ENCODE data around the gene PRR33. TPM values are rescaled to one million over a fixed set of nuclear protein-coding genes. Genes with fewer than 3 reads are reported as not detected.

Gene PRR33
- total and polyA plus RNA-seq, 2 donors (not counting 3 experiments of a cell fraction or from before 2014, with no cell fraction given): not detected

DNA sequence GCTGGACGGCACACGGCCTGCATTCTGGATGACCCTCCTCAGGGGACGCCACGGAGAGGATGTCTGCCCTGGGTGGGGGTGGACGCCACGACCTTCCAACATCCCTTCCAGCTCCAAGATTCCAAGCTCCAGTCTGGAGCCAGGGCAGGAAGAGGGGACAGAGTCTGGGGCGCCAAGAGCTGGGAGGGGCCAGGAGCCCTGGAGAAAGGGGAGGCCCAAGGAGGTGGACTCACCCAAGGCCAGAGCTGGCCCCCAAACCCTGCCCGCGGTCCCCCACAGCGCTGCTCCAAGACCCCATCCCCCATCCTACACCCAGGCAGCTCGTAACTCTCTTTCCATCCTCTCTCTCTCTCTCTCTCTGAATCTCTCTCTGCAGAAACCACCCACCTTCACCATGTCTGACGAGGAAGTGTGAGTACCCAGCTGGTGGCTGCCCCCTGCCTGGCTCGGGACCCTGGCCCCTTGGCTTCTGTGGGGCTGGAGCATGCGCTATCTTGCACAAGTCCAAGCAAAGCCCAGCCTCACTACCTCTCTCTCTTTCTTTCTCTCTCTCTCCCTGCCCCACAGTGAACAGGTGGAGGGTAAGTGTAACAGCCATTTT lies 30.9 kb upstream of the PRR33 start:
- Histone ChIP-seq H3K9ac (replicated peaks; ENCODE audit: extremely low read depth, insufficient read depth, low read length) (no peak overlapping the region), H3K27ac (ENCODE audit: insufficient read depth, low read depth, low read length) (no peak overlapping the region), H3K79me2 (ENCODE audit: control insufficient read depth, insufficient read depth, low read length) (no peaks in the 10 kb centered on the region), H3K4me3 (replicated peaks in 1 of 3; ENCODE audit: insufficient read depth in 1 of 3, low read depth in 1 of 3, low read length in 3 of 3) (no peak overlapping the region), H3K9me3 (replicated peaks; ENCODE audit: control insufficient read depth, insufficient read depth, low read length) (no peaks in the 10 kb centered on the region), H3K9me1 (replicated peaks; ENCODE audit: control insufficient read depth, extremely low read depth, insufficient read depth, low read length) (no peaks in the 10 kb centered on the region), H2AFZ (ENCODE audit: low read depth, low read length) (no peak overlapping the region), H3K36me3 (ENCODE audit: control insufficient read depth in 2 of 2, extremely low read depth in 1 of 2, insufficient read depth in 2 of 2, low read length in 2 of 2) (no peaks in the 10 kb centered on the region), H3K4me2 (ENCODE audit: insufficient read depth, low read length) (no peak overlapping the region), H3K4me1 (ENCODE audit: control insufficient read depth, extremely low read depth, insufficient read depth, low read length) (no peaks in the 10 kb centered on the region), H3K27me3 (ENCODE audit: control insufficient read depth in 2 of 2, insufficient read depth in 2 of 2, low read length in 2 of 2) (no peaks in the 10 kb centered on the region), H4K20me1 (replicated peaks; ENCODE audit: control insufficient read depth, extremely low read depth, insufficient read depth, low read length) (no peaks in the 10 kb centered on the region)
- FAIRE-seq (no peak), DNase-seq (ENCODE audit: low read depth, low spot score) (no peak)
- ChIA-PET POLR2A (no interaction called here), CTCF (interaction anchor here (1.0 to 2.3 kb wide), 6 partner anchors 20 to 270 kb away, joined by 3 to 20 read pairs (median 6); no protein-coding TSS in a partner anchor)
- BruUV-seq (replicated peaks): no TSS peak
- dilution Hi-C loops (cut with MboI; ENCODE audit: extremely low pct_ligation_motif_present, low sequenced_read_pairs) (no loop called here), intact Hi-C loops (cut with micrococcal nuclease) (no loop called here)
- TF ChIP-seq, protein P1, sequence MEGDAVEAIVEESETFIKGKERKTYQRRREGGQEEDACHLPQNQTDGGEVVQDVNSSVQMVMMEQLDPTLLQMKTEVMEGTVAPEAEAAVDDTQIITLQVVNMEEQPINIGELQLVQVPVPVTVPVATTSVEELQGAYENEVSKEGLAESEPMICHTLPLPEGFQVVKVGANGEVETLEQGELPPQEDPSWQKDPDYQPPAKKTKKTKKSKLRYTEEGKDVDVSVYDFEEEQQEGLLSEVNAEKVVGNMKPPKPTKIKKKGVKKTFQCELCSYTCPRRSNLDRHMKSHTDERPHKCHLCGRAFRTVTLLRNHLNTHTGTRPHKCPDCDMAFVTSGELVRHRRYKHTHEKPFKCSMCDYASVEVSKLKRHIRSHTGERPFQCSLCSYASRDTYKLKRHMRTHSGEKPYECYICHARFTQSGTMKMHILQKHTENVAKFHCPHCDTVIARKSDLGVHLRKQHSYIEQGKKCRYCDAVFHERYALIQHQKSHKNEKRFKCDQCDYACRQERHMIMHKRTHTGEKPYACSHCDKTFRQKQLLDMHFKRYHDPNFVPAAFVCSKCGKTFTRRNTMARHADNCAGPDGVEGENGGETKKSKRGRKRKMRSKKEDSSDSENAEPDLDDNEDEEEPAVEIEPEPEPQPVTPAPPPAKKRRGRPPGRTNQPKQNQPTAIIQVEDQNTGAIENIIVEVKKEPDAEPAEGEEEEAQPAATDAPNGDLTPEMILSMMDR (IDR thresholded peaks at IDR 0.05; ENCODE audit: extremely low read depth in 1 of 2, insufficient read depth in 1 of 2, low read depth in 1 of 2, low read length in 2 of 2): no peak
- TF ChIP-seq EZH2 (IDR thresholded peaks at IDR 0.05; ENCODE audit: borderline replicate concordance, low read depth, low read length, severe bottlenecking) (no peak), JUN (IDR thresholded peaks at IDR 0.05; ENCODE audit: borderline replicate concordance, insufficient read depth, insufficient read length, low read depth) (no peak), FOS (IDR thresholded peaks at IDR 0.05; ENCODE audit: borderline replicate concordance, insufficient read depth, low read length) (no peak), GATA2 (IDR thresholded peaks at IDR 0.05; ENCODE audit: insufficient read depth, insufficient read length, low read depth, low read length) (no peak), POLR2A (IDR thresholded peaks at IDR 0.05; ENCODE audit: low read depth, low read length) (no peak), POLR2AphosphoS5 (IDR thresholded peaks at IDR 0.05; ENCODE audit: insufficient read depth, low read depth, low read length) (no peak), MYC (IDR thresholded peaks at IDR 0.05; ENCODE audit: low read depth, low read length) (no peak)
- TF ChIP-seq, protein P2, sequence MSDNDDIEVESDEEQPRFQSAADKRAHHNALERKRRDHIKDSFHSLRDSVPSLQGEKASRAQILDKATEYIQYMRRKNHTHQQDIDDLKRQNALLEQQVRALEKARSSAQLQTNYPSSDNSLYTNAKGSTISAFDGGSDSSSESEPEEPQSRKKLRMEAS (IDR thresholded peaks at IDR 0.05; ENCODE audit: insufficient read depth, insufficient read length): no peak
